Heart right ventricle (tissue), 16 donors: ENCODE results near the gene DBR1. TPM values are rescaled to one million over a fixed set of nuclear protein-coding genes. Genes with fewer than 3 reads are reported as not detected.
A peak's percentile ranks its signal among the peaks of the same experiment; 100 is the strongest.

Experiments
- ATAC-seq, 8 donors: fragments of 200-7000 bp; cut with Tn5 transposase; one replicate each; pipeline ENCODE4 v1.9.1; 2020; ENCODE audit warnings: mild to moderate bottlenecking in 8 of 8, moderate library complexity in 8 of 8, moderate number of reproducible peaks in 1 of 8
- DNase-seq, 2 donors: peaks; one replicate each; pipeline ENCODE4 v3.0.0-alpha.2; 2020
- H3K27ac ChIP-seq, 10 donors: fragments of 200-600 bp; sonication (generic) in 2 of 10; one replicate each; pipeline versions ENCODE4 v1.5.0 to v1.8.0; 2020 to 2022; ENCODE audit warnings: mild to moderate bottlenecking in 3 of 10
- H3K27me3 ChIP-seq, 7 donors: fragments of 200-600 bp; one replicate each; pipeline ENCODE4 v1.8.0; 2021 to 2022; ENCODE audit warnings: mild to moderate bottlenecking in 2 of 7
- H3K36me3 ChIP-seq, 9 donors: fragments of 200-600 bp; sonication (generic) in 1 of 9; one replicate each; pipeline versions ENCODE4 v1.5.0 to v1.8.0; 2020 to 2022; ENCODE audit warnings: mild to moderate bottlenecking in 2 of 9
- H3K4me1 ChIP-seq, 9 donors: fragments of 200-600 bp; sonication (generic) in 1 of 9; one replicate each; pipeline versions ENCODE4 v1.5.0 to v1.8.0; 2020 to 2022; ENCODE audit warnings: mild to moderate bottlenecking in 4 of 9
- H3K4me3 ChIP-seq, 10 donors: fragments of 200-600 bp; sonication (generic) in 2 of 10; one replicate each; pipeline versions ENCODE4 v1.5.0 to v1.8.0; 2020 to 2022; ENCODE audit warnings: mild to moderate bottlenecking in 7 of 10, moderate library complexity in 2 of 10
- H3K9me3 ChIP-seq, 11 donors: fragments of 200-600 bp in 10 of 11; sonication (generic) in 2 of 11; one replicate each; pipeline versions ENCODE4 v1.5.0 to v1.8.0; 2013 to 2022; ENCODE audit warnings: mild to moderate bottlenecking in 2 of 11, control low read depth in 1 of 11, moderate library complexity in 1 of 11
- WGBS, 2 donors: extraction: QIAGEN DNeasy Blood & Tissue Kit; methylation state at CpG; one replicate each; pipeline ENCODE4 v1.1.7; 2013; ENCODE audit warnings: inconsistent platforms in 1 of 2; 5-methylcytosine and 5-hydroxymethylcytosine counted together
- intact Hi-C, 10 donors: fragments of 100-400 bp; cut with DNase I; formaldehyde crosslinking; loops; one replicate each; pipeline versions ENCODE4 v1.11.1 to v1.14.2; 2022
- polyA plus RNA-seq, 2 donors: library from polyadenylated mRNA; stranded (reverse); fragments of 200-250 nt; gene quantifications; one replicate each; pipeline ENCODE4 v1.2.3, GENCODE V29; 2013
- total RNA-seq, 10 donors: library from RNA; stranded (reverse); fragmentation: NEBNext Ultra II Directional in 3 of 10; extraction: Animal tissue kit (Norgen Biotek cat#: 25700) in 3 of 10; gene quantifications; one replicate each; pipeline versions ENCODE4 v1.2.1 to v1.2.4, GENCODE V29; 2021 to 2023
- TF ChIP-seq, protein P1 (sequence below), 9 donors: fragments of 200-600 bp; sonication (generic) in 2 of 9; IDR thresholded peaks; one replicate each; pipeline versions ENCODE4 v1.5.0 to v1.8.0; 2021 to 2022; ENCODE audit warnings: antibody characterized with exemption in 9 of 9, mild to moderate bottlenecking in 5 of 9, moderate library complexity in 1 of 9
- donor health status: Arrhythmogenic right ventricular cardiomyopathy.
- donor health status: ischemic (EF 13 %, LVEDD 7.1; RV severe dilation, severe dysfunction).
- donor health status: healthy with polysubstance abuse.
- donor health status: DM: no; HTN: yes; CAD: no.
- donor health status: DM: no; HTN: no; CAD: no.
- donor health status: ischemic (EF 25% LVEDD 6.9; RV normal size, moderate dysfunction).
- donor health status: ischemic (EF 25% LVEDD 5.7; RV mildly dilated, moderate dysfunction).
- donor health status: healthy.
- donor health status: DM: yes; HTN: yes; CAD: no.
- donor health status: Ischemic cardiomyopathy.
- donor health status: ischemic (EF 35%, LVEDD 5.7; RV mildly dilated, moderate dysfunction).
- donor health status: nonischemic (EF 11% LVEDD 7.7; RV severe dilation, severe dysfunction).
- donor health status: DM: yes; HTN: yes; CAD: no.
- donor health status: PGD.
- donor health status: ischemic (EF 29% LVEDD 5.4; RV normal size, mild dysfunction).
- donor health status: nonischemic (EF 23%, LVEDD 6.1; RV moderate dilation, normal function).

Gene DBR1
- total and polyA plus RNA-seq, 12 donors, result 3.3 to 10.5 (median 8.8) TPM

DNA sequence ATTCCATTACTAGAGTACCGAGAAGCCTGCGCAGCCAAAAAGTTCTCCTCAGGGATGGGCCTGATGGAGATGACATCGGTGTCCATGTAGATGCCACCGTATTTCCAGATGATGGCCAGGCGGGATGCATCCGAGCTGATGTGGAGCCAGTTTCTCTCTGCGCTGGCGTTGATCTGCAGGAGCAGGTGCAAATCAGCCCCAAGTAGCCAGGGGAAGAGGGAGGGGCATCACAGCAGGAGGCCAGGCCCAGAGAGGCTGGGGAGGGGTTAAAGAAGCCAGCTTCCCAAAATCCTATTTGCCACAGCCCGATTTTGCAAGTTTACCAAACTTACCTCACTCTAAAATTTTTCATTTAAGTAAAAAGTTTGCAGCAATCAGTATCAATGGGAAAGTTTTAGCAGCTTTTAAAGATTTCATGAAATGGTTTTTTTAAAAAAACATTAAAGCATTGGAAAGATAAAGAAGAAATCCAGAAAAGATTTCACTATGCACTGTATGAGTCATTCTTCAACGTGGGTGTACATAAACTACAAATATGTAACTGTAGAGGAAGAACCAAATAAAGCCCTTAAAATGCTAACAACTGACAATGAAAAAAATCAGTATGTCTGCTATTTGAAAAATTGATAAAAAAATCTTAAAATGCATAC lies 49.9 kb downstream of the DBR1 start:
- Histone ChIP-seq H3K27ac (peak overlapping the region in 1 of 10 donors; percentile 83), H3K27me3 (no peaks in the 10 kb centered on the region), H3K4me1 (peaks cover 0 to 25% (median 6%) of the 10 kb centered on the region in 9 donors), H3K4me3 (no peak overlapping the region), H3K36me3 (no peaks in the 10 kb centered on the region), H3K9me3 (peaks cover 0 to 4% (median 0%) of the 10 kb centered on the region in 11 donors)
- 78% methylated on average over 10 of the region's 10 CpGs for WGBS, 2 donors
- TF ChIP-seq, protein P1, sequence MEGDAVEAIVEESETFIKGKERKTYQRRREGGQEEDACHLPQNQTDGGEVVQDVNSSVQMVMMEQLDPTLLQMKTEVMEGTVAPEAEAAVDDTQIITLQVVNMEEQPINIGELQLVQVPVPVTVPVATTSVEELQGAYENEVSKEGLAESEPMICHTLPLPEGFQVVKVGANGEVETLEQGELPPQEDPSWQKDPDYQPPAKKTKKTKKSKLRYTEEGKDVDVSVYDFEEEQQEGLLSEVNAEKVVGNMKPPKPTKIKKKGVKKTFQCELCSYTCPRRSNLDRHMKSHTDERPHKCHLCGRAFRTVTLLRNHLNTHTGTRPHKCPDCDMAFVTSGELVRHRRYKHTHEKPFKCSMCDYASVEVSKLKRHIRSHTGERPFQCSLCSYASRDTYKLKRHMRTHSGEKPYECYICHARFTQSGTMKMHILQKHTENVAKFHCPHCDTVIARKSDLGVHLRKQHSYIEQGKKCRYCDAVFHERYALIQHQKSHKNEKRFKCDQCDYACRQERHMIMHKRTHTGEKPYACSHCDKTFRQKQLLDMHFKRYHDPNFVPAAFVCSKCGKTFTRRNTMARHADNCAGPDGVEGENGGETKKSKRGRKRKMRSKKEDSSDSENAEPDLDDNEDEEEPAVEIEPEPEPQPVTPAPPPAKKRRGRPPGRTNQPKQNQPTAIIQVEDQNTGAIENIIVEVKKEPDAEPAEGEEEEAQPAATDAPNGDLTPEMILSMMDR (IDR thresholded peaks at IDR 0.05), result no peak
- DNase-seq, result no peak
- intact Hi-C loops, result no loop called here
- ATAC-seq, result peak in 1 of 8 donors; percentile 54

DNA sequence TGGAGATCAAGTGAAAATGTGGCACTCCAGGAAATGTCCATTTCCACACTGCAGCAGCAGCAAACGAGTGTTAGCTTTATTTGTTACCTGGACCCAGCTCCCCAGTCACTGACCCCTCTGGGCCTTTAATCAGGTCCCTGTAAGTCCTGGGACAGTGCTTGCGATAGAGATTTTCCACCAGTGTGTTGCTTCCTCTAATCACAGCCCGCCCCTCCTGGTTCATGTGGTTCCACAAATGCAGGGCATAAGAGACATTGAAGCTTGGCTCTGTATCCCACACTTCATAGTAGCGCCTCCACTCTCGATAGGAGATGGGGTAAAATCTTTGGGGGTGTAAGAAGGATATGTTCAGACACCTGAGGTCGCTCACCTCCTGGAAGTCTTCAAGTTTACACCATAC lies 50.5 kb downstream of the DBR1 start:
- 87% methylated on average over 6 of the region's 6 CpGs for WGBS, 2 donors
- H3K9me3 ChIP-seq, result peaks cover 0 to 4% (median 0%) of the 10 kb centered on the region in 11 donors
- intact Hi-C loops, result no loop called here
- H3K36me3 ChIP-seq, result no peaks in the 10 kb centered on the region
- peaks cover 0 to 26% (median 6%) of the 10 kb centered on the region in 9 donors for H3K4me1 ChIP-seq
- H3K27ac ChIP-seq, result peak overlapping the region in 1 of 10 donors; percentile 83
- no peak overlapping the region for H3K4me3 ChIP-seq
- no peak for DNase-seq
- peak in 1 of 8 donors; percentile 37 for ATAC-seq
- H3K27me3 ChIP-seq, result no peaks in the 10 kb centered on the region
- TF ChIP-seq, protein P1 (IDR thresholded peaks at IDR 0.05), result no peak

DNA sequence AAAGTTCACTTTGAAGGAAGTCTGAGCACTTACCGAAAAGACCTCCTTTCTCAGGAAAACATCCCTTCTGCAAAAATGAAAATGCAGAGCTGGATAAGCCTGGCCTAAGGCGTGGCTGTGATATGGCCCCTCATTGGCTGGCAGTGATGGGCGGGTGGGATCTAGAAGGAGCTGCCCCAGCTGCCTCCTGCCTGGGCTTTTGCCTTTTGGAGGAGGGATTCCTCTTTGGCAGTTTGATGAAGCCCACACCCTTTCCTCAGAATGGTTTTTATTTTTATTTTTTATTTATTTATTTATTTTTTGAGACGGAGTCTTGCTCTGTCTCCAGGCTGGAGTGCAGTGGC lies 55.3 kb downstream of the DBR1 start:
- intact Hi-C loops, result loop anchor here (1.0 to 10.0 kb wide), 5 partner anchors 51 to 55 kb away; partner anchors contain the start of gene DBR1 (in 2 of the 10)
- 54 to 59% methylated on average over 4 of the region's 4 CpGs for WGBS, 2 donors

DNA sequence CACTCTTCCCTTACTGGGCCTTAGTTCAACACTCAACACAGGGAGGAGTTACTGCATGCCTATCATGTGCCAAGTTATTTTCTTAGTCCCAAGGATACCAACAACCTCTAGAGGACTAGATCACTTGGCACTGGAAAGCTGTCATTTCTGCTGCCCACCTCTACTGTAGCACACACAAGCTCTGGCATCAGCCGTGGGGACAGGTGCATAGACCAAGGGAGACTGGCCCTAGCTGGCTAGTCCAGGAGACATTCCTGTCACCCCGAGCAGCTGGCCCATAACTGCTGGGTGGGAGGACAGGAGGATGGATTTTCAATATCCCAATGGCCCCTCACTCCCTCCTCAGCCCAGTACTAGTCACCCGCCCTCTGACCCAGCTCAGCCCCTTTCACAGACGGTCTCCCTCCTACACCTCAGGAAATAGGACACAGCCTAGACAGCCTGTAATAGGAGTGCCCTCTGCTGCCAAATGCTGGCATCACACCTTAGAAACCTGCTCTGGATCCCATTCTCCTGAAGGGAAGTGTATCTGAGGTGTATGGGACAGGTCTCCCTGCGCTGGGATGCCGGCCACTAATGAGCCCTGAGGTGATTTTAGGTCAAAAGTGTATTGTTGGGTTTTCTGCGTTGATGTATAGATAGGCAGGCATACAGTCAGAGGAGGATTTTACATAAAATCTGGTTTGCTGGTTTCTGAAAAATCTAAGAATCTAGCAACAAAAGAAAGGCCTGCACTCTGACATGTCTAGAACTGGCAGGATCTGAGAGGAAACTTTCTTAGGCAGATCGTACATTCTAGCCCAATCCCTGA lies 55.9 kb downstream of the DBR1 start:
- peak; percentile 57 to 79 for DNase-seq
- WGBS, 2 donors, result 32% methylated on average over 8 of the region's 8 CpGs

More for the DNA sequence above, 55.3 kb downstream of the DBR1 start:
- Histone ChIP-seq H3K27me3 (no peaks in the 10 kb centered on the region), H3K4me3 (no peak overlapping the region), H3K9me3 (peaks cover 0 to 4% (median 0%) of the 10 kb centered on the region in 11 donors), H3K36me3 (no peaks in the 10 kb centered on the region), H3K27ac (no peak overlapping the region), H3K4me1 (peaks cover 3 to 19% (median 13%) of the 10 kb centered on the region in 9 donors)
- TF ChIP-seq, protein P1 (IDR thresholded peaks at IDR 0.05), result no peak
- DNase-seq (no peak), ATAC-seq (no peak)

More for the DNA sequence above, 55.9 kb downstream of the DBR1 start:
- peak; percentile 26 to 67 (median 52) for ATAC-seq
- Histone ChIP-seq H3K27me3 (no peaks in the 10 kb centered on the region), H3K4me3 (no peak overlapping the region), H3K27ac (no peak overlapping the region), H3K4me1 (peaks cover 5 to 25% (median 19%) of the 10 kb centered on the region in 9 donors), H3K9me3 (peaks cover 0 to 3% (median 0%) of the 10 kb centered on the region in 11 donors), H3K36me3 (no peaks in the 10 kb centered on the region)
- intact Hi-C loops, result loop anchor here (1.0 to 10.0 kb wide), 5 partner anchors 50 to 56 kb away; partner anchors contain the start of gene DBR1 (in 2 of the 10)
- TF ChIP-seq, protein P1 (IDR thresholded peaks at IDR 0.05), result peak; percentile 59 to 89 (median 82)
